ENCODE data around the gene SLC24A3.

The SLC24A3 gene

DNA sequence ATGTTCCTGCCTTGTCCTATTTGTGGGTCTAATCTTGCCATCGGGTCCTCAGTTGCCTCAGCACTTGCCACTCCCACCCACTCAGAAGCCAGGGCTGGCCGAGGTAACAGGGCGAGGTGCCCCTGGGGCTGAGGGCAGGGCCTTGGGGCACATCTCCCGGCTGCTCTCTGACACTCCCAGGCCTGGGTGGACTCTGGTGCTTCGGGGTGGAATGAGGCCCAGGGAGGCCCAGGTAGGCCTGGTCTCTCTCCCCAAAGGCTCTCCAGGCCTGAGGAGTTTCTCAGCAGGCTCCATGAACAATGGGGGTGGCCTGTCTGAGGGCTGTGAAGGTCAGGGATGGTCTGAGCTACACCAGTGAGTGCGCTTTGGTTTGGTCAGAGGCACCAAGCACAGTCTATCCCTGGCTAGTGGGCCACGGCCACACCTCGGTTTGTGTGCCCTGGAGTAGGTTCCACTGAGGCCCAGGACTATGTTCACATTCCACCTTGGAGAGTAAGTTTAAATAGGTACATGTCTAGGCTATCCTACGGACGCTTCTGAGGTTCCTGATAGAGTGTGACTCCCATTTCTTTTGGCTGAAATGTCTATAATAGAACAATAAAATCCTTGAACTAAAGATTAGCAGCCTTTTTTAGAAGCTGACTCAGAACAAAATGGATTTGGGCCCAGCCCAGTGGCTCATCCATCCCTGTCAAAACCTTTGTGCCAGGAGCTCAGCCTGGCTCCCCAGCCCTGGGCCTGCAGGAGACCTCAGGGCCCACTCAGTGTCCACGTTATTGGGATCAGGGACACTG, 78.8 kb downstream of the SLC24A3 start:
- Mint-ChIP-seq H3K4me3 (no peak overlapping the region), H3K27ac (no peak overlapping the region), H3K4me1 (ENCODE audit: low read depth) (no peaks in the 10 kb centered on the region), H3K27me3 (ENCODE audit: low read depth) (no peaks in the 10 kb centered on the region), H3K36me3 (ENCODE audit: low read depth) (no peaks in the 10 kb centered on the region), H3K9me3 (no peaks in the 10 kb centered on the region)
- DNase-seq (ENCODE audit: low spot score), result no peak

DNA sequence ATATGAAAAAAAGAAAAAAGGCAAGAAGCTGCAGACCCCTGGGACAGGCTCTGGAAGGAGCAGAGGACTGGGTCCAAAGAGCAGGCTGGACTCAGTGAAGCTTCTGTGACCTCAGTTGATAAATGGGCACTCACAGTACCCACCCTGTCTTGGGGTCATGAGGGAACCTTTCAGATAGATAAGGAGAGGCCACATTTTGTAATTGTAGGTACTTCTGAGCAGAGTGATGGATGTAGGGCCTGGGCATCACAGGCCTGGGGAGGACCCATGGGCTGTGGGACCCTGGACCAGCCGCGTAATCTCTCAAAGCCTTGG, 79.3 kb downstream of the SLC24A3 start:
- Mint-ChIP-seq H3K27me3 (ENCODE audit: low read depth) (no peaks in the 10 kb centered on the region), H3K36me3 (ENCODE audit: low read depth) (no peaks in the 10 kb centered on the region), H3K27ac (no peak overlapping the region), H3K9me3 (no peaks in the 10 kb centered on the region), H3K4me3 (no peak overlapping the region), H3K4me1 (ENCODE audit: low read depth) (no peaks in the 10 kb centered on the region)
- DNase-seq (ENCODE audit: low spot score), result no peak

DNA sequence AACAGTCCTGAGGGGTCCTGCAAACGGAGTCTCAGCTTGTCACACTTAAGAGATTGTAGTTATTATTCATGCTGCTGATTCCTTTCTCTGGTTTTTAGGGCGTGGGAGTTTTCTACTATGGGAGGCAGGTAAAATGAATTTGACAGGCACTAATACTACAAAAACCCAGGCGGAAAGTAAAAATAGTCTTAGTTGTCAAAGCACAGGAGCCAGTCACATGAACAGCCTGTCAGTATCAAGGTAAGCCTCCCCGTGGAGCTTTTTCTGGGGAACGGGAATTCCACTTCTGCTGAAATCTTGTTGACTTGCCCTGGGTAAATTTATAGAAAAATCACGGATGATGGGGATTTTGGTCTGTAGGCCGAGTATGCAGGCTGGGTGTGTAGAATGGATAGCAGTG, 79.8 kb downstream of the SLC24A3 start:
- Mint-ChIP-seq H3K4me1 (ENCODE audit: low read depth) (no peaks in the 10 kb centered on the region), H3K27me3 (ENCODE audit: low read depth) (no peaks in the 10 kb centered on the region), H3K27ac (no peak overlapping the region), H3K9me3 (no peaks in the 10 kb centered on the region), H3K36me3 (ENCODE audit: low read depth) (no peaks in the 10 kb centered on the region), H3K4me3 (no peak overlapping the region)
- no peak for DNase-seq (ENCODE audit: low spot score)

DNA sequence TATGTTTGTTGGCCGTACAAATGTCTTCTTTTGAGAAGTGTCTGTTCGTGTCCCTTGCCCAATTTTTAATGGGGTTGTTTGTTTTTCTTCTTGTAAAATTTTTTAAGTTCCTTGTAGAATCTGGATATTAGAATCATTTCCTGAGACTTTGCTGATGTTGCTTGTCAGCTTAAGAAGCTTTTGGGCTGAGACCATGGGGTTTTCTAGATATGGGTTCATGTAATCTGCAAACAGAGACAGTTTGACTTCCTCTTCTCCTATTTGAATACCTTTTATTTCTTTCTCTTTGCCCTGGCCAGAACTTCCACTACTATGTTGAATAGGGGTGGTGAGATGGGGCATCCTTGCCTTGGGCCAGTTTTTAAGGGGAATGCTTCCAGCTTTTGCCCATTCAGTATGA, 82.6 kb downstream of the SLC24A3 start:
- H3K27ac Mint-ChIP-seq, result no peak overlapping the region
- H3K9me3 Mint-ChIP-seq, result no peaks in the 10 kb centered on the region
- DNase-seq (ENCODE audit: low spot score), result no peak
- no peaks in the 10 kb centered on the region for H3K27me3 Mint-ChIP-seq (ENCODE audit: low read depth)
- no peaks in the 10 kb centered on the region for H3K36me3 Mint-ChIP-seq (ENCODE audit: low read depth)
- no peaks in the 10 kb centered on the region for H3K4me1 Mint-ChIP-seq (ENCODE audit: low read depth)
- H3K4me3 Mint-ChIP-seq, result no peak overlapping the region

DNA sequence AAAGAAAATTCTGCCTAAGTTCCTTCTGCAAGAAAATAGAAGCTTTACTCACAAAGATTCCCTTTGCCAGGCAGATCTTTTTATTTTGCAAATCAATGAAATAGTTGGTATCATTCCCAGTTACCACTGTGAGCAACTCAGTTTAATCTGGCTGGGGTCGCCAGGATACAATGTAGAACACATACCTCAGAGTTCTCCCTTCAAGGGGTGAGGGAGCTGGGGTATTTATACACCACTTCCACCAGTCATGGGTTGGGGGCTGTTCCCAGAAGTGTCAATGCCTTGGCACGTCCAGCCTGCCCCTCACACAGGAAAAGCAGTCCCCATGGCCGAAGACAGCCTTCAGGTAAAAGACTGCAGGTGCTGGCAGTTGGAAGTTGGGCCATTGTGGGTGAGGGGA, 86.2 kb downstream of the SLC24A3 start:
- no peak overlapping the region for H3K4me3 Mint-ChIP-seq
- no peaks in the 10 kb centered on the region for H3K9me3 Mint-ChIP-seq
- no peak for DNase-seq (ENCODE audit: low spot score)
- no peaks in the 10 kb centered on the region for H3K27me3 Mint-ChIP-seq (ENCODE audit: low read depth)
- no peak overlapping the region for H3K27ac Mint-ChIP-seq
- no peaks in the 10 kb centered on the region for H3K36me3 Mint-ChIP-seq (ENCODE audit: low read depth)
- no peaks in the 10 kb centered on the region for H3K4me1 Mint-ChIP-seq (ENCODE audit: low read depth)

DNA sequence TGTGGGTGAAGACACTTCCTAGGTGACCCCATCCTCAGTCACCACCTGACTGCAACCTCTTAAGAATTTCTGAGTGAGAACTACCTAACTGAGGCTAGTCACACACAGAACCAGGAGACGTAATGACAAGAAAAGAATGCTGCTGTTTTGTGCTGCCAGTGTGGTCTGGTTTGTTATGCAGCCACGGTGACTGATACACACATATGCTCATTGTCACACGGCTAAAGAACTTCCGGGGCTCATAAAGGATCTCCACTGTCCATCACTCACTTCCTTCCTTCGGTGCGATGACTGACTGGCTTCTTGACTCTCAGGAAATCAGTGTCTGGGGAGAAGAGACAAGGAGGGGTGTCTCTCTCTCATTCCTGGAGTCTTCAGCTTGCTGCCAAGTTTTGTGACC, 88.0 kb downstream of the SLC24A3 start:
- H3K36me3 Mint-ChIP-seq (ENCODE audit: low read depth), result no peaks in the 10 kb centered on the region

DNA sequence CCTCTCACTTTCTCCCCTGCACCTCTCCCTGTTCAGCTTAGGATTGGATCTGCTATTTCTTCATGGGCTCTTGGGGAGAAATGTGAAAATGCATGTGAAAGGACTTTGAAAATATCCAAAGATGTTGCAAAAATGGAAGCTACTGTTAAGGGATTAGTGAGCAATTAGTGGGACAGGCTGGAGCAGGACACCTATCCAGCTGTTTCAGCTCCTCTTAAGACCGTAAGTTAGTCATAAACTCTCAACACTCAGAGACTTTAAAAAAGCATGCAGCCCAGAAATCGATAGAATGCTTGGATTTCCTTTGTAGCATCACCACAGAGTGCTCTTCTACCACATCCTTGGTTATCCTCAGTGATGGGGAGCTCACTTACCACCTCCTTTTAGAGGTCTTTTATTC, 88.7 kb downstream of the SLC24A3 start:
- H3K4me1 Mint-ChIP-seq (ENCODE audit: low read depth), result no peaks in the 10 kb centered on the region
- H3K4me3 Mint-ChIP-seq, result no peak overlapping the region
- no peak overlapping the region for H3K27ac Mint-ChIP-seq
- no peaks in the 10 kb centered on the region for H3K36me3 Mint-ChIP-seq (ENCODE audit: low read depth)
- no peaks in the 10 kb centered on the region for H3K27me3 Mint-ChIP-seq (ENCODE audit: low read depth)
- DNase-seq (ENCODE audit: low spot score), result no peak
- H3K9me3 Mint-ChIP-seq, result no peaks in the 10 kb centered on the region

More for the DNA sequence above, 88.0 kb downstream of the SLC24A3 start:
- DNase-seq (ENCODE audit: low spot score), result no peak
- H3K4me1 Mint-ChIP-seq (ENCODE audit: low read depth), result no peaks in the 10 kb centered on the region
- H3K9me3 Mint-ChIP-seq, result no peaks in the 10 kb centered on the region
- H3K4me3 Mint-ChIP-seq, result no peak overlapping the region
- H3K27me3 Mint-ChIP-seq (ENCODE audit: low read depth), result no peaks in the 10 kb centered on the region
- no peak overlapping the region for H3K27ac Mint-ChIP-seq

DNA sequence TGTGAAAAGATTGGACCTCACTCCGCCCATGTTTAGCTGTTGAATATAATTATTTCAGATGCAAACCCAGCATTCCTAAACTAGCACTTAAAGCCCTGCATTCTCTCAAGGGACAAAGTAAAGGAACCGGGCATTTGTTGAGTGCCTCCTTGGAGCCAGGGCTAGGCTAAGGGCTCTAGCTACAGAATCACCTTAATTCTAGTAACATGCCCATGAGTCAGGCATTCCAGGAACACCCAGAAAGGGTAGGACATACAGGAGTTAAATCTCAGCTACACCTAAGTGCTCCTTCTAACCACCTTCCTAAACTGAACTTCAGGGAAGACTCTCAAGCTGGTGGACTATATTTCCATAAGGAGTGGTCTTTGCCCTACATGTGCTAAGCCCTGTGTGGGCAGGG, 89.4 kb downstream of the SLC24A3 start:
- Mint-ChIP-seq H3K4me1 (ENCODE audit: low read depth) (no peaks in the 10 kb centered on the region), H3K9me3 (no peaks in the 10 kb centered on the region), H3K4me3 (no peak overlapping the region), H3K36me3 (ENCODE audit: low read depth) (no peaks in the 10 kb centered on the region), H3K27me3 (ENCODE audit: low read depth) (no peaks in the 10 kb centered on the region), H3K27ac (no peak overlapping the region)
- DNase-seq (ENCODE audit: low spot score), result no peak

DNA sequence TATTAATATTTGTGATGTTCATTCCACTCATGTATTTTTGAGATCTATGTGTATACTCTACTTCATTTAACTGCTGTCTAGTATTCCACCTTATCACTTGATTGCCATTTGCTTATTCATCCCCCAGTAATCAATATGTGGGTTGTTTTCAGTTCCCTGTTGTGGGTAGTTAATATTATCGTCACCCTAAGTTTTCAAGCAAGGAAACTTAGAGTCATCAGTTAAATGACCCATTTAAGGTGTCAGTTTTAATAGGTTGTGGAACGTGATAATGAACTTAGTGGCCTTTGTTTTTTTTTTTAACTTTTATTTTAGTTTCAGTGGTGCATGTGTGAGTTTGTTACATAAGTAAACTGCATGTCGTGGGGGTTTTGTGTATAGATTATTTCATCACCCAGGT, 90.3 kb downstream of the SLC24A3 start:
- no peaks in the 10 kb centered on the region for H3K9me3 Mint-ChIP-seq
- no peaks in the 10 kb centered on the region for H3K27me3 Mint-ChIP-seq (ENCODE audit: low read depth)

DNA sequence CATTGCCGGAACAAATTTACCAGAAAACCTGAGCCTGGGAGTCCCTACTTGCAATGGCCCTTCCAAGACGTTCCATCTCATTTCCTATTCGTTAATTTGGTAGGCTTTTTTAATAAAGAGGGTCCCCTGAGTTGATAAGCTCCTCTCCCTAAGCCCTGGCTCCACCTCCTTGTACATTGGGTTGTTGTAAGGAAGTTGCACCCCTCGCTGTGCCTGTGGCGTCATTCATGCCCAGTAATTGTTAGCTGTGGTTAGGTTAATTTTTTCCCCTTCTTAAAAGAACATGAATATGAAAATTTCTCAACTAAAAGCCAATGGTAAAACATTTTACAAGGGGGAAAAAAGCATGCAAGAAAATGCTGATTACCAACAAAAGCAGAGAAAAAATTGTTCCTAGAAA, 91.9 kb downstream of the SLC24A3 start:
- Mint-ChIP-seq H3K27me3 (ENCODE audit: low read depth) (no peaks in the 10 kb centered on the region), H3K4me3 (no peak overlapping the region), H3K27ac (no peak overlapping the region), H3K36me3 (ENCODE audit: low read depth) (no peaks in the 10 kb centered on the region), H3K9me3 (no peaks in the 10 kb centered on the region), H3K4me1 (ENCODE audit: low read depth) (no peaks in the 10 kb centered on the region)
- no peak for DNase-seq (ENCODE audit: low spot score)

More for the DNA sequence above, 90.3 kb downstream of the SLC24A3 start:
- no peaks in the 10 kb centered on the region for H3K36me3 Mint-ChIP-seq (ENCODE audit: low read depth)
- no peaks in the 10 kb centered on the region for H3K4me1 Mint-ChIP-seq (ENCODE audit: low read depth)
- H3K4me3 Mint-ChIP-seq, result no peak overlapping the region
- no peak for DNase-seq (ENCODE audit: low spot score)
- no peak overlapping the region for H3K27ac Mint-ChIP-seq

DNA sequence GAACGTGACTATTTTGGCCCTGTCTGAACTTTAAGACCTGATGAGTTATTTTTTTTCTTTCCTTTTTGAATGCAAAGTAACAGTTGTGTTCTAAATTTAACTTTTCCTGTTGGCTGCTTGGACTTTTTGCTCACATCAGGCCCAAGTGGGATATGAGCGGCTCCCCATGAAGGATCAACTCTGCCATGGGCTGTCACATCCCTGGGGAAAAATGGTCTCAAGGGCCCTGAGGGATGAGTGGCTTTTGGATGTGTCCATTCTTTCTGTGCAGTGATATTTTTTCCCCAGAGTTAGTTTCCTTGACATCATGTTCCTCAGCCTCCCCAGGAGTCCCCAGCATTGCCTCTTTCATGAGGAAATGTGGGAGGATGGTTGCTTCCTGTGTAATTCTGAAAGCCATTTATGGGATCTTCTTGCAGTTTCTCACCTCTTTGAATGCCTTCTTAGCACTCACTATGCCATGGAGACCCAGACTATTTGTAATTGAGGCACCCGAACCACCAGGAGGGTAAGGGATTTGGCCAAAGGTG, 92.5 kb downstream of the SLC24A3 start:
- no peak for DNase-seq (ENCODE audit: low spot score)
- Mint-ChIP-seq H3K4me1 (ENCODE audit: low read depth) (no peaks in the 10 kb centered on the region), H3K27ac (no peak overlapping the region), H3K9me3 (no peaks in the 10 kb centered on the region), H3K27me3 (ENCODE audit: low read depth) (no peaks in the 10 kb centered on the region), H3K36me3 (ENCODE audit: low read depth) (no peaks in the 10 kb centered on the region), H3K4me3 (no peak overlapping the region)

DNA sequence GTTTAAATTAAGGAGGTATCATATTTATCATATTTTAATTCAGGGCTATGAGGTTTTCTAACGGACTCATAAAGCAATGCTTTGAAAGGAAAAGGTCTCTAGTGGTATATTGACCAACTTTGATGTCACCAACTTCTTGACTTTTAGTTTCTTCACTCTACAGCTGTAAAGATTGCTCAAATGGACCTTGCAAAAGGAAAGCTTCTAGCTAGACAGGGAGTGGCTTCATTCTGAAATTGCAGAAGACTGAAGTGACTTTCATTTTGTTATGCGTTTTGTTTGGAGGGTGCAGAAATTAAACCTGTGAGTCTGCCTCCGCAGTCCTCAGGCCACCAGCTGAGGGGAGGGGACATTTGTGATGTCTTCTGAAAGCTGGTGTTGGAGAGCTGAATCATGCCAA, 95.7 kb downstream of the SLC24A3 start:
- Mint-ChIP-seq H3K9me3 (no peaks in the 10 kb centered on the region), H3K27me3 (ENCODE audit: low read depth) (no peaks in the 10 kb centered on the region), H3K4me3 (no peak overlapping the region), H3K36me3 (ENCODE audit: low read depth) (no peaks in the 10 kb centered on the region), H3K27ac (no peak overlapping the region), H3K4me1 (ENCODE audit: low read depth) (no peaks in the 10 kb centered on the region)
- no peak for DNase-seq (ENCODE audit: low spot score)

DNA sequence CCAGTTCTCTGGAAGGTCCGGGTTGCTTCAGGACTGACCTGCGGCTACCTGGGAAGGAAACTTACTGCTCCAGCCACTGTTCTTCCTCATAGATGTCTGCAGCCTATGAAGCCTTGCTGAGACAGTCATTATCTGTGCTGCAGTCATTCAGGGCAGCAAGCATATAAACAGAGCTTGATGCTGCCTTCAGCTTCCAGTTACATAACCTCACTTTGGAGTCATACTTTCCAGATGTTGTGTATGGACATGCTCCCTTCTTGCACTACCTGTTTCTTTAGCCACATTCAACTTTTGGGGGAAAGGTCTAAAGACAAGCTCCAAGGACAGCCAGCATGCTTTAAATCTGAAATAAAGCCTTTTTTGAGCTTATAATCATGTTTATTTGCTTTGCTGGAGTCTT, 98.1 kb downstream of the SLC24A3 start:
- H3K4me1 Mint-ChIP-seq (ENCODE audit: low read depth), result no peaks in the 10 kb centered on the region

DNA sequence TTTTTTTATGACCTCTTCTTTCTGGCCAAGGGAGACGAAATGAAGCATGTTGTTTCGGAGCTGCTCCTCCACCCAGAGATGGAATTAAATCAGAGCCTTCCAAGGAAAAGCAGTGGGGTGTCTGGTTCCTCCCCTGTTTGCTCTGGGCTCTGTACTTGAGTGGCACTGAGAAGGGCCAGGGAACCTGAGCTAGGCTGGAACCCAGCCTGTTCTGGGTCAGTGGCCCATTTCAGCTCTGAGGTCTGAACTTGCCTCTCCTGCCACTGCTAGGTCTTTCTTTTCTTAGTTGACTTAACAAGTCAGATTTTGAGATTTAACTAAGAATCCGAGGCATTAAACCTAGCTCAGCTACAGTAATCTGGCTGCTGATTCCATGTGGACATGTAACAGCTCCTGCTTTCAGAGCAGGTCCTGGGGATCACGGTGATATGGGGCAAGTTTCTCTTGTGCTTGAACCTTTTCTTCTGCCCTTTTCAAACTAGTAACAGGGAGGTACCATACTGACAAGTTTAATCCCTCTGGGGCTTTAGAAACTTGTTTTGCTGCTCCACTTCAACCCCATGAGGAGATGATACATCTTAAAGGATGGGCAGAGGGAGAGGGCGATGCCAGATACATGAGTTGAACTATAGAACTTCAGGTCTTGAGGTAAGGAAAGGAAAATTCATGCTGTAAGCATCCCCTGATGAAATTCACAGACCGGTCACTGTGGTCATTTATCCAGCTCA, 101.1 kb downstream of the SLC24A3 start:
- Mint-ChIP-seq H3K27ac (no peak overlapping the region), H3K36me3 (ENCODE audit: low read depth) (no peaks in the 10 kb centered on the region), H3K9me3 (no peaks in the 10 kb centered on the region), H3K4me1 (ENCODE audit: low read depth) (no peaks in the 10 kb centered on the region), H3K4me3 (no peak overlapping the region), H3K27me3 (ENCODE audit: low read depth) (no peaks in the 10 kb centered on the region)
- no peak for DNase-seq (ENCODE audit: low spot score)

More for the DNA sequence above, 98.1 kb downstream of the SLC24A3 start:
- Mint-ChIP-seq H3K4me3 (no peak overlapping the region), H3K27me3 (ENCODE audit: low read depth) (no peaks in the 10 kb centered on the region), H3K9me3 (no peaks in the 10 kb centered on the region), H3K36me3 (ENCODE audit: low read depth) (no peaks in the 10 kb centered on the region), H3K27ac (no peak overlapping the region)
- DNase-seq (ENCODE audit: low spot score), result no peak
